A549 treated with AZD9567 at 1 μM for 4 hours (cell line): Measurements from ENCODE around the gene EQTN. TPM values are rescaled to one million over a fixed set of nuclear protein-coding genes. Genes with fewer than 3 reads are reported as not detected.

Experiments used
- total RNA-seq: library from RNA; stranded (reverse); fragments of 200-300 nt; extraction: Qiagen RNA extraction; gene quantifications from 5 replicates; pipeline ENCODE4 v1.2.3, GENCODE V29; 2022; ENCODE audit not compliant: insufficient read depth

Gene EQTN
- total RNA-seq, result not detected in 5 replicates

GRCh38 chr9:27297050-27297449, at the start of gene EQTN:
TSS of gene EQTN (minus strand) at chr9:27297150. CDS start at chr9:27297055, 95 bp downstream.

Other genes starting within 250 kb of the EQTN start
- gene TEK, start 187.9 kb downstream of the EQTN start, total RNA-seq, result 0.05 to 0.08 TPM (median 0.06 TPM) in 4 of 5 replicates, not detected in the other
- gene IFNK, start 227.1 kb upstream of the EQTN start, total RNA-seq, result not detected in 5 replicates
- gene MOB3B, start 232.7 kb upstream of the EQTN start, total RNA-seq, result 6.8 to 11.0 TPM (median 7.5 TPM) in 5 replicates